H1 (cell line): Measurements from ENCODE around the gene PRKCA. TPM values are rescaled to one million over a fixed set of nuclear protein-coding genes. Genes with fewer than 3 reads are reported as not detected.

Experiments used
- CTCF ChIA-PET: fragments of 300-600 bp; sonication (Branson Sonifier 250); formaldehyde crosslinking; loops from one replicate; lab custom pipeline; 2021; ENCODE audit not compliant: partially characterized antibody; lab: Charles Lee
- POLR2A ChIA-PET: fragments of 300-600 bp; sonication (Branson Sonifier 250); formaldehyde crosslinking; loops from one replicate; lab custom pipeline; 2021; ENCODE audit warnings: inconsistent platforms; ENCODE audit not compliant: partially characterized antibody; lab: Charles Lee
- DNase-seq, 2 experiments: peaks; one replicate each; pipeline versions ENCODE4 v3.0.0 to v3.0.0-alpha.2; 2010 to 2022; ENCODE audit warnings: low spot score in 2 of 2, low read depth in 1 of 2, mixed read lengths in 1 of 2
- FAIRE-seq: peaks from 2 replicates; lab custom pipeline; 2011; peaks lifted over from hg19 to GRCh38; lab: Jason Lieb, UNC
- H2AFZ ChIP-seq: 2 replicates; pipeline ENCODE4 v1.8.1; 2012; ENCODE audit warnings: low read length, inconsistent platforms
- H2AK5ac ChIP-seq: 2 replicates; pipeline ENCODE4 v1.6.1; 2013; ENCODE audit warnings: low read depth, low read length
- H2BK120ac ChIP-seq: replicated peaks from 2 replicates; pipeline ENCODE3; 2013; ENCODE audit warnings: low read depth, low read length, inconsistent platforms
- H2BK12ac ChIP-seq: 2 replicates; pipeline ENCODE4 v1.6.1; 2013; ENCODE audit warnings: low read depth, low read length
- H2BK15ac ChIP-seq: 2 replicates; pipeline ENCODE4 v1.6.1; 2013; ENCODE audit warnings: low read length
- H2BK20ac ChIP-seq: 2 replicates; pipeline ENCODE4 v1.6.1; 2013; ENCODE audit warnings: low read length
- H2BK5ac ChIP-seq: 2 replicates; pipeline ENCODE4 v1.6.1; 2013; ENCODE audit warnings: low read depth, low read length
- H3K14ac ChIP-seq: 2 replicates; pipeline ENCODE4 v1.6.1; 2013; ENCODE audit warnings: inconsistent platforms; ENCODE audit not compliant: insufficient read length
- H3K18ac ChIP-seq: 2 replicates; pipeline ENCODE4 v1.6.1; 2013; ENCODE audit warnings: low read length; ENCODE audit errors: extremely low read depth
- H3K23ac ChIP-seq: 2 replicates; pipeline ENCODE4 v1.6.1; 2013; ENCODE audit warnings: inconsistent platforms; ENCODE audit not compliant: insufficient read length
- H3K23me2 ChIP-seq: 2 replicates; pipeline ENCODE4 v1.6.1; 2013; ENCODE audit warnings: low read depth, low read length
- H3K27ac ChIP-seq: 2 replicates; pipeline ENCODE4 v1.6.1; 2011; ENCODE audit warnings: low read depth, low read length, inconsistent platforms
- H3K27me3 ChIP-seq, 4 experiments: replicated peaks in 1 of 4; 1 replicate in 1 of 4; 2 replicates in 3 of 4; pipeline versions ENCODE4 v1.6.1 to v1.8.1; 2011 to 2013; ENCODE audit warnings: low read length in 3 of 4, mild to moderate bottlenecking in 3 of 4, inconsistent platforms in 2 of 4, mixed read lengths in 2 of 4, moderate library complexity in 1 of 4; ENCODE audit not compliant: control insufficient read depth in 3 of 4, insufficient read depth in 3 of 4; ENCODE audit errors: extremely low read depth in 1 of 4
- H3K36me3 ChIP-seq, 4 experiments: 2 replicates each; pipeline versions ENCODE4 v1.6.1 to v1.8.1; 2011 to 2013; ENCODE audit warnings: mild to moderate bottlenecking in 4 of 4, low read length in 3 of 4, moderate library complexity in 2 of 4, control low read depth in 1 of 4, inconsistent platforms in 1 of 4; ENCODE audit not compliant: insufficient read depth in 4 of 4, control insufficient read depth in 2 of 4
- H3K4ac ChIP-seq: replicated peaks from 2 replicates; pipeline ENCODE3; 2013; ENCODE audit warnings: low read length, low read depth, mixed read lengths, inconsistent platforms; ENCODE audit not compliant: insufficient read length
- H3K4me1 ChIP-seq, 4 experiments: replicated peaks in 1 of 4; 1 replicate in 1 of 4; 2 replicates in 3 of 4; pipeline versions ENCODE4 v1.6.1 to v1.8.1; 2011 to 2013; ENCODE audit warnings: low read length in 3 of 4, inconsistent platforms in 2 of 4, mixed read lengths in 1 of 4; ENCODE audit not compliant: insufficient read depth in 4 of 4, control insufficient read depth in 3 of 4
- H3K4me2 ChIP-seq, 2 experiments: 2 replicates each; pipeline versions ENCODE4 v1.6.1 to v1.8.1; 2011 to 2013; ENCODE audit warnings: low read depth in 2 of 2, low read length in 2 of 2, control low read depth in 1 of 2, inconsistent platforms in 1 of 2, mild to moderate bottlenecking in 1 of 2; ENCODE audit not compliant: insufficient read depth in 1 of 2
- H3K4me3 ChIP-seq, 4 experiments: fragments of 200-600, 300-600 bp in 1 of 4; sonication (generic), shearing (Covaris generic), sonication (Bioruptor Twin) in 1 of 4; 2 replicates each; pipeline versions ENCODE4 v1.5.1 to v1.8.1; 2011 to 2016; ENCODE audit warnings: low read length in 4 of 4, low read depth in 3 of 4, control low read depth in 2 of 4, inconsistent platforms in 2 of 4, mild to moderate bottlenecking in 2 of 4, mixed read lengths in 1 of 4, moderate library complexity in 1 of 4; ENCODE audit not compliant: insufficient read depth in 2 of 4; ENCODE audit errors: extremely low read depth in 1 of 4
- H3K56ac ChIP-seq: replicated peaks from 2 replicates; pipeline ENCODE3; 2013; ENCODE audit warnings: low read depth, mild to moderate bottlenecking, mixed read lengths, low read length, inconsistent platforms; ENCODE audit not compliant: insufficient read length
- H3K79me1 ChIP-seq: 2 replicates; pipeline ENCODE4 v1.6.1; 2013; ENCODE audit warnings: low read depth, low read length, control low read depth
- H3K79me2 ChIP-seq, 2 experiments: 2 replicates each; pipeline versions ENCODE4 v1.6.1 to v1.8.1; 2012 to 2013; ENCODE audit warnings: low read length in 2 of 2, mild to moderate bottlenecking in 2 of 2, inconsistent platforms in 1 of 2; ENCODE audit not compliant: insufficient read depth in 2 of 2, control insufficient read depth in 1 of 2
- H3K9ac ChIP-seq, 4 experiments: replicated peaks in 1 of 4; 1 replicate in 1 of 4; 2 replicates in 3 of 4; pipeline versions ENCODE4 v1.6.1 to v1.8.1; 2011 to 2013; ENCODE audit warnings: low read depth in 3 of 4, low read length in 3 of 4, control low read depth in 2 of 4, mild to moderate bottlenecking in 2 of 4, moderate library complexity in 2 of 4, inconsistent platforms in 1 of 4; ENCODE audit errors: extremely low read depth in 1 of 4
- H3K9me3 ChIP-seq, 2 experiments: 2 replicates each; pipeline versions ENCODE4 v1.6.1 to v1.8.1; 2012 to 2013; ENCODE audit warnings: mild to moderate bottlenecking in 2 of 2, moderate library complexity in 2 of 2, control low read depth in 1 of 2, inconsistent platforms in 1 of 2, low read depth in 1 of 2, low read length in 1 of 2, mixed read lengths in 1 of 2; ENCODE audit not compliant: insufficient read depth in 2 of 2
- H4K20me1 ChIP-seq, 2 experiments: replicated peaks in 1 of 2; 2 replicates each; pipeline versions ENCODE3 to v1.8.1; 2011 to 2013; ENCODE audit warnings: inconsistent platforms in 2 of 2, low read length in 2 of 2, mild to moderate bottlenecking in 1 of 2; ENCODE audit not compliant: insufficient read depth in 2 of 2, control insufficient read depth in 1 of 2
- H4K5ac ChIP-seq: 2 replicates; pipeline ENCODE4 v1.6.1; 2013; ENCODE audit warnings: low read length, low read depth, mixed read lengths, inconsistent platforms; ENCODE audit not compliant: insufficient read length
- H4K8ac ChIP-seq: 2 replicates; pipeline ENCODE4 v1.8.0; 2013; ENCODE audit warnings: mild to moderate bottlenecking, moderate library complexity, low read length, inconsistent platforms; ENCODE audit not compliant: insufficient read depth; ENCODE audit errors: extremely low read depth
- H4K91ac ChIP-seq: replicated peaks from 2 replicates; pipeline ENCODE3; 2013; ENCODE audit warnings: low read length, mixed read lengths, inconsistent platforms; ENCODE audit not compliant: insufficient read length
- HDAC2 ChIP-seq, 2 experiments: fragments of 300-600 bp in 1 of 2; sonication (generic) in 1 of 2; IDR thresholded peaks; 2 replicates each; pipeline ENCODE4 v1.6.1; 2011 to 2012; ENCODE audit warnings: low read depth in 2 of 2, low read length in 2 of 2, mild to moderate bottlenecking in 2 of 2, moderate library complexity in 2 of 2, borderline replicate concordance in 1 of 2, inconsistent platforms in 1 of 2
- SIX5 ChIP-seq: IDR thresholded peaks from 2 replicates; pipeline ENCODE4 v1.6.1; 2011; ENCODE audit warnings: mild to moderate bottlenecking, low read depth, low read length
- WGBS, 2 experiments: shearing (Covaris generic) in 1 of 2; methylation state at CpG; one replicate each; pipeline versions ENCODE4 v1.1.6 to v1.1.7; 2013 to 2015; ENCODE audit warnings: low lambda C conversion rate in 2 of 2, mixed read lengths in 2 of 2, inconsistent platforms in 1 of 2, low coverage in 1 of 2, missing lambda C conversion rate in 1 of 2; ENCODE audit not compliant: insufficient replicate concordance in 2 of 2, insufficient coverage in 1 of 2, insufficient read length in 1 of 2; ENCODE audit errors: extremely low coverage in 1 of 2, missing lambda C conversion rate in 1 of 2; 5-methylcytosine and 5-hydroxymethylcytosine counted together
- polyA plus RNA-seq, 7 experiments: library from polyadenylated mRNA; depleted of rRNA in 3 of 7; stranded (reverse) in 5 of 7; unstranded in 2 of 7; fragments of >200 nt in 5 of 7; fragments of 200-250 nt in 2 of 7; gene quantifications; 1 replicate in 5 of 7; 2 replicates in 1 of 7; 4 replicates in 1 of 7; pipeline versions ENCODE4 v1.2.1 to v1.2.3, GENCODE V29; 2011 to 2013; ENCODE audit warnings: missing spikeins in 2 of 7, mixed read lengths in 2 of 7
- total RNA-seq: library from RNA; stranded (reverse); fragmentation: NEBNext Ultra II Directional; extraction: Animal tissue kit (Norgen Biotek cat#: 25700); gene quantifications from 2 replicates; pipeline ENCODE4 v1.2.1, GENCODE V29; 2021
- TF ChIP-seq, protein P1 (sequence below): IDR thresholded peaks from 2 replicates; pipeline ENCODE4 v1.6.1; 2012; ENCODE audit warnings: low read length, inconsistent platforms

Gene PRKCA
- total and polyA plus RNA-seq, 2 of the 8 experiments (the other 6 are each of a cell fraction or from before 2014, with no cell fraction given): 5.8 to 17.8 TPM

DNA sequence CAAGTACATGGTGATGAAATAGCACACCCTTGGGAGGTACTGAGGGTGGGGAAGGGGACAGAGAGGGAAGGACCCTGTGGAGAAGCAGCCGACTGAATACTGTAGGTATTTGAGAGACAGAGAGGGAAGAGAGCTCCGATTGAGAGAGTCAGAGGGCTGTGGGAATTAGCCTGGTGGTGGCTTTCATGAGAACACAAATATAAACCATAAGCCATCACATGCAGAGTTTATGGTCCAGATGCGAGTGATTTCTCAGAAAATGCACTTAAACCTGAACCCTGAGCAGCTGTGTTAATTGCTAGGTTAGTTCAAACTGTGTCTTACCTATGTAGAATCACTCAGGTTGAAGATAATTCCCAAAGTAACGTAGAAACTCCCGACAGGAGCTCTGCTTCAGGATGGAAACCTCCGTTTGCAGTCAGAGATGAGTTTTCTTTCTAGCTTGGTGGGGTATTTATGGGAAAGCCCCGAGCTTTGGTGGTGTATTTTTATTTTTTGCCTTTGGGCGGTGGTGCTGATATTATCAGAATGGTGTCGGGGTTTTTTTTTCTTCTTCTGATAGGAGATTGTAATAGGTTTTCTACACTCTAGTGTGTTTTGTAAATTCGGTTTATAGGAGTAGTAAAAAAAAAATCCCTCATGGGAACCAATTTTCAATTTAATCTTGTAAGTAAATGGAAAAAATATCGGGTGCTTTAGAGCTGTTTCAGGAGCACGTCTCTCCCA lies 347.6 kb downstream of the PRKCA start:
- H3K27me3 ChIP-seq: no peaks in the 10 kb centered on the region
- no peak overlapping the region for H2AK5ac ChIP-seq
- ChIA-PET CTCF (interaction anchor here (0.6 to 1.3 kb wide), 6 partner anchors 8 to 87 kb away, joined by 3 to 7 read pairs (median 4); no protein-coding TSS in a partner anchor), POLR2A (no interaction called here)
- no peak overlapping the region for H3K18ac ChIP-seq
- H3K14ac ChIP-seq: no peak overlapping the region
- H2BK5ac ChIP-seq: no peak overlapping the region
- H3K56ac ChIP-seq: no peak overlapping the region
- H3K79me2 ChIP-seq: no peaks in the 10 kb centered on the region
- no peak overlapping the region for H2AFZ ChIP-seq
- DNase-seq: no peak
- H3K23ac ChIP-seq: no peak overlapping the region
- no peak overlapping the region for H4K8ac ChIP-seq
- no peak overlapping the region for H4K5ac ChIP-seq
- no peak overlapping the region for H3K4me2 ChIP-seq
- no peak for FAIRE-seq
- H2BK12ac ChIP-seq: no peak overlapping the region
- no peaks in the 10 kb centered on the region for H3K79me1 ChIP-seq
- no peaks in the 10 kb centered on the region for H3K23me2 ChIP-seq
- no peak overlapping the region for H3K4ac ChIP-seq
- H3K9ac ChIP-seq: no peak overlapping the region
- no peak overlapping the region for H4K91ac ChIP-seq
- no peaks in the 10 kb centered on the region for H3K9me3 ChIP-seq
- no peak overlapping the region for H2BK120ac ChIP-seq
- no peak overlapping the region for H3K27ac ChIP-seq
- TF ChIP-seq, protein P1, sequence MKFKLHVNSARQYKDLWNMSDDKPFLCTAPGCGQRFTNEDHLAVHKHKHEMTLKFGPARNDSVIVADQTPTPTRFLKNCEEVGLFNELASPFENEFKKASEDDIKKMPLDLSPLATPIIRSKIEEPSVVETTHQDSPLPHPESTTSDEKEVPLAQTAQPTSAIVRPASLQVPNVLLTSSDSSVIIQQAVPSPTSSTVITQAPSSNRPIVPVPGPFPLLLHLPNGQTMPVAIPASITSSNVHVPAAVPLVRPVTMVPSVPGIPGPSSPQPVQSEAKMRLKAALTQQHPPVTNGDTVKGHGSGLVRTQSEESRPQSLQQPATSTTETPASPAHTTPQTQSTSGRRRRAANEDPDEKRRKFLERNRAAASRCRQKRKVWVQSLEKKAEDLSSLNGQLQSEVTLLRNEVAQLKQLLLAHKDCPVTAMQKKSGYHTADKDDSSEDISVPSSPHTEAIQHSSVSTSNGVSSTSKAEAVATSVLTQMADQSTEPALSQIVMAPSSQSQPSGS: no peak
- TF ChIP-seq SIX5 (no peak), HDAC2 (IDR thresholded peaks at IDR 0.05; ENCODE audit: borderline replicate concordance in 1 of 2, low read depth in 2 of 2, low read length in 2 of 2) (no peak)
- no peak overlapping the region for H2BK20ac ChIP-seq
- no peak overlapping the region for H2BK15ac ChIP-seq
- no peak overlapping the region for H3K4me3 ChIP-seq
- peaks cover 0 to 4% (median 0%) of the 10 kb centered on the region in 4 experiments; a peak in 3 of 7 replicates for H3K4me1 ChIP-seq
- WGBS, 2 experiments: 87% methylated on average over 12 of the region's 12 CpGs; no CpG with 5 or more reads in 1 of the 2 experiments
- no peaks in the 10 kb centered on the region for H4K20me1 ChIP-seq
- H3K36me3 ChIP-seq: no peaks in the 10 kb centered on the region
